T-helper 1 cell treated with Interleukin-12 subunit alpha and Interleukin-12 subunit beta and Interleukin-4 antibody, amounts not matched to agents 30 μg/mL and 1 μg/mL, for 36 hours (primary cell): ENCODE data around the gene UBE2U.

Experiments
- H3K27ac Mint-ChIP-seq: one replicate; pipeline ENCODE4 v1.8.0; 2021; ENCODE audit warnings: mild to moderate bottlenecking, mixed read lengths
- H3K27me3 Mint-ChIP-seq: one replicate; pipeline ENCODE4 v1.8.0; 2021; ENCODE audit warnings: low read depth, mixed read lengths
- H3K36me3 Mint-ChIP-seq: one replicate; pipeline ENCODE4 v1.8.0; 2021; ENCODE audit warnings: low read depth, mixed read lengths
- H3K4me1 Mint-ChIP-seq: one replicate; pipeline ENCODE4 v1.8.0; 2021; ENCODE audit warnings: low read depth, mixed read lengths
- H3K4me3 Mint-ChIP-seq: one replicate; pipeline ENCODE4 v1.8.0; 2021; ENCODE audit warnings: mild to moderate bottlenecking, moderate library complexity, mixed read lengths
- H3K9me3 Mint-ChIP-seq: one replicate; pipeline ENCODE4 v1.8.0; 2021; ENCODE audit warnings: mixed read lengths

The UBE2U gene

GRCh38 chr1:64268653-64269557, 65.5 kb downstream of the UBE2U start:
- Mint-ChIP-seq H3K27me3 (peaks cover 11% of the 10 kb centered on the region), H3K4me3 (no peak overlapping the region), H3K27ac (no peak overlapping the region), H3K4me1 (no peaks in the 10 kb centered on the region), H3K36me3 (no peaks in the 10 kb centered on the region), H3K9me3 (no peaks in the 10 kb centered on the region)

DNA sequence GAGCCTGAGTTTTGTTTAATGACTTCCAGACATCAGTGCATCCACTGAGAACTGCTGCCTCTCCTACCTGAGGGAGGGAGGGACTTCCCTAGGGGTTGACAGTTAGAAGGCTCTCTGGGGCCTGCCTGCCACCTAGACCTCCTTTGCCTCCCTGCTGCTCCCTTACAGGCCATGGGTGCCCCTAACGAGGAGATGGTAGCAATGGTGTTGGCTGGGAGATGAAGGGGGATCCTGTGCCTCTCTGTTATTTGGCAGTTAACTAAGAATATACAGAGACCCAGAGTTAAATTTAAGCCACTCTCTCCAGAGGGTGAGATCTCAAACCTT, 66.1 kb downstream of the UBE2U start:
- peaks cover 11% of the 10 kb centered on the region for H3K27me3 Mint-ChIP-seq
- H3K9me3 Mint-ChIP-seq: no peaks in the 10 kb centered on the region
- H3K36me3 Mint-ChIP-seq: no peaks in the 10 kb centered on the region
- H3K4me3 Mint-ChIP-seq: no peak overlapping the region
- H3K27ac Mint-ChIP-seq: no peak overlapping the region
- H3K4me1 Mint-ChIP-seq: no peaks in the 10 kb centered on the region

DNA sequence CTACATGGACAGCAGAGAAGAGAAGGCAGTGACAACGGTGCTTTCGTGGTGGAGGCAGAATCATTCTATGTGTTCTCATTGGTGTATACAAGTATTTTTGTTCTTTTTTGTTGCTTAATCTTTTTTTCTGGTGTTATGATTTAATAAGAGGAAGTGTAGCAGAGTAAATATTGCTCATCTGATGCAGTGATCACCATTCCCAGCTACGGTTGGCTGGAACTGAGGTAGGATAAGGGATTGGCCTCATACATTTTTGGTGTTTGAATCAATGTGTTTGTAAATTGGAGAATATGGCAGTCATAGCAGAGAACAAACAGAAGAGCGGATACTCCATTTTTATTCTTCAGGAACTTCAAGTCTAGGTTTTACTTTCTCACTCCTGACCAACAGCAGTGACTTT, 76.6 kb downstream of the UBE2U start:
- H3K36me3 Mint-ChIP-seq: no peaks in the 10 kb centered on the region
- H3K27me3 Mint-ChIP-seq: peaks cover 4% of the 10 kb centered on the region
- no peak overlapping the region for H3K4me3 Mint-ChIP-seq
- H3K27ac Mint-ChIP-seq: no peak overlapping the region
- no peaks in the 10 kb centered on the region for H3K4me1 Mint-ChIP-seq
- H3K9me3 Mint-ChIP-seq: no peaks in the 10 kb centered on the region

- no peaks in the 10 kb centered on the region for H3K4me1 Mint-ChIP-seq
- H3K27ac Mint-ChIP-seq: no peak overlapping the region
- no peaks in the 10 kb centered on the region for H3K36me3 Mint-ChIP-seq
- peaks cover 4% of the 10 kb centered on the region for H3K27me3 Mint-ChIP-seq
- H3K9me3 Mint-ChIP-seq: no peaks in the 10 kb centered on the region
- no peak overlapping the region for H3K4me3 Mint-ChIP-seq
Measured at GRCh38 chr1:64282351-64282750, 78.9 kb downstream of the UBE2U start.

- Mint-ChIP-seq H3K27ac (no peak overlapping the region), H3K4me1 (no peaks in the 10 kb centered on the region), H3K36me3 (no peaks in the 10 kb centered on the region), H3K27me3 (peaks cover 5% of the 10 kb centered on the region), H3K9me3 (no peaks in the 10 kb centered on the region), H3K4me3 (no peak overlapping the region)
Measured at GRCh38 chr1:64287071-64287470, 83.6 kb downstream of the UBE2U start.

- H3K4me3 Mint-ChIP-seq: no peak overlapping the region
- peaks cover 5% of the 10 kb centered on the region for H3K27me3 Mint-ChIP-seq
- no peaks in the 10 kb centered on the region for H3K36me3 Mint-ChIP-seq
- no peaks in the 10 kb centered on the region for H3K9me3 Mint-ChIP-seq
- no peak overlapping the region for H3K27ac Mint-ChIP-seq
- no peaks in the 10 kb centered on the region for H3K4me1 Mint-ChIP-seq
Measured at GRCh38 chr1:64290420-64290819, 87.0 kb downstream of the UBE2U start.

DNA sequence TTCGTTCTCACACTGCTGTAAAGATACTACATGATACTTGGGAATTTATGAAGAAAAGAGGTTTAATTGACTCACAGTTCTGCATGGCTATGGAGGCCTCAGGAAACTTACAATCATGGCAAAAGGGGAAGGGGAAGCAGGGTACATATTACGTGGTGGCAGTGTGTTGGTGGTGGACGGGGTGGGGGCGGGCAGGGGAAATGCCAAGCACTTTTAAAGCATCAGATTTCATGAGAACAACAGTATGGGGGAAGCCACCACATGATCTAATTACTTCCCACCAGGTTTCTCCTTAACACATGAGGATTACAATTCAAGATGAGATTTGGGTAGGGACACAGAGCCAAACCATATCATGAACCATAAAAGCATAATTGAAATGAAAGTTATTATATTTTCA, 88.5 kb downstream of the UBE2U start:
- Mint-ChIP-seq H3K27ac (no peak overlapping the region), H3K4me1 (no peaks in the 10 kb centered on the region), H3K36me3 (no peaks in the 10 kb centered on the region), H3K4me3 (no peak overlapping the region), H3K27me3 (peaks cover 5% of the 10 kb centered on the region), H3K9me3 (no peaks in the 10 kb centered on the region)

DNA sequence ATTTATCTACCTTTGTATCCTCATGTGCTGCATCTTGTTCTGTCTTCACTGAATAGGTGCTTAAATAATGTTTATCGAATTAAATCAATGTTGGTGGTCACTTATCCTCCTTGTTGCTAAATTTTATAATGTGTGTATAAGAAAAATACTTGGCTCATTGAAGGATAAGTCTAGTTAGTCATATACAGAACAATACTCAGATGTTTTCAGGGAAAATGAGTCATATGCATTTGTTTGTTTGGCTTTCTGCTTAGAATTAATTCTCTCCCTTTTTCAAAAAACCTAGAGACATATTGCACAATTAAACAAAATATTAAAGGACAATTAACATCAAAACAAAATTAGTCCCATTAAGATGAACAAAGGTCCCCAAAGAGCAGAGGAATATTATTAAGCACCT, 89.0 kb downstream of the UBE2U start:
- no peaks in the 10 kb centered on the region for H3K36me3 Mint-ChIP-seq
- H3K4me1 Mint-ChIP-seq: no peaks in the 10 kb centered on the region
- no peak overlapping the region for H3K4me3 Mint-ChIP-seq
- peaks cover 5% of the 10 kb centered on the region for H3K27me3 Mint-ChIP-seq
- H3K27ac Mint-ChIP-seq: no peak overlapping the region
- no peaks in the 10 kb centered on the region for H3K9me3 Mint-ChIP-seq

GRCh38 chr1:64293820-64294219, 90.4 kb downstream of the UBE2U start:
- Mint-ChIP-seq H3K27ac (no peak overlapping the region), H3K9me3 (no peaks in the 10 kb centered on the region), H3K4me1 (no peaks in the 10 kb centered on the region), H3K36me3 (no peaks in the 10 kb centered on the region), H3K27me3 (peaks cover 2% of the 10 kb centered on the region), H3K4me3 (no peak overlapping the region)

DNA sequence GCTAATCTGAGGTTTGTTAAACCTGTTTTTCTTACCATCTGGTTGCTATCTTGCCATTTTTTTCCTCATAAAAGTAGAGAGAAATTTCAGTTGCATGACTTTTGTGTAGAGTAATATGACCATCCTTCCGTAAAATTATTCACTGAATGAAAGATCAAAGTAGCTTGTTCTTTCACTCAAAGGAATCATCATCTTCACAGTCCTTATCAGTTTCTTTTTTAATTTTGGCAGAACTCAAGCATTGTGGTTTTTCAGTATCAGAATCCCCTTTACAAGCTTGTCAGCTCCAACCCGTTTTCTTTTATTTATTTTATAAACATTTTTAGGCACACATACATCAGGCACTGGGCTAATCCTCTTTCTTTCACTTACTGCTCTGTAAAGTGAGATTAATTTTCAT, 91.7 kb downstream of the UBE2U start:
- Mint-ChIP-seq H3K27me3 (peaks cover 6% of the 10 kb centered on the region), H3K27ac (no peak overlapping the region), H3K36me3 (no peaks in the 10 kb centered on the region), H3K4me1 (no peaks in the 10 kb centered on the region), H3K9me3 (no peaks in the 10 kb centered on the region), H3K4me3 (no peak overlapping the region)

DNA sequence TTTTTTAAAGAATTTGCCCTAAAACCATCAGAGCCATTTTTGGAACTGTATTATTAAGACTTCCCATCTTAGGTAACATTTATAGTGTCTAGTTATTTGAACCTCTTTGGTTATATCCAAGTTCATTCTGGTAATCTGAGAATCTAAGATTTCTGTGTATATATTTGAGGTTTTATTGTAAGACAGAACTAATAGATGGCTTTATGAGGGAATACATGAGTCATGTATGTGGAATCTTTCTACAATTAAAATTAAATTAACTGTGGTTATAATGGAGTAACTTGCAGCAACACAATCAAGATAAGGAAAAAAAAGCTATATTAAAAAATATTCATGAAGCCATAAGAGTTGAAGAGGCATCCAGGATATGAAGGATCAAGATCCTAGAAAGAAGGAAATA, 92.1 kb downstream of the UBE2U start:
- no peaks in the 10 kb centered on the region for H3K9me3 Mint-ChIP-seq
- H3K4me1 Mint-ChIP-seq: no peaks in the 10 kb centered on the region
- no peak overlapping the region for H3K27ac Mint-ChIP-seq
- no peak overlapping the region for H3K4me3 Mint-ChIP-seq
- peaks cover 10% of the 10 kb centered on the region for H3K27me3 Mint-ChIP-seq
- no peaks in the 10 kb centered on the region for H3K36me3 Mint-ChIP-seq

- H3K27ac Mint-ChIP-seq: no peak overlapping the region
- no peaks in the 10 kb centered on the region for H3K9me3 Mint-ChIP-seq
- no peak overlapping the region for H3K4me3 Mint-ChIP-seq
- no peaks in the 10 kb centered on the region for H3K4me1 Mint-ChIP-seq
- no peaks in the 10 kb centered on the region for H3K36me3 Mint-ChIP-seq
- H3K27me3 Mint-ChIP-seq: peaks cover 10% of the 10 kb centered on the region
Measured at GRCh38 chr1:64296459-64296858, 93.0 kb downstream of the UBE2U start.

DNA sequence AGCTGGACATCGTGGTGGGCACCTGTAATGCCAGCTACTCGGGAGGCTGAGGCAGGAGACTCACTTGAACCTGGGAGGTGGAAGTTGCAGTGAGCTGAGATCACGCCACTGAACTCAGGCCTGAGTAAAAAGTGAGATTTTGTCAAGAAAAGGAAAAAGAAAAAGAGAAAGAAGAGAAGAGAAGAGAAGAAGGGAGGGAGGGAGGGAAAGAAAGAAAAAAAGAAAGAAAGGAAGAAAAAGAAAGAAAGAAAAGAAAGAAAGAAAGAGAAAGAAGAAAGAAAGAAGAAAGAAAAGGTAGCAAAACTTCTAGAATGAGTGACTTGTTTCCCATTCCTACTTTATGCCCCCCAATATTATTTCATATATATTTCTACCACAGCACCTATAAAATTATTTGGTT, 98.8 kb downstream of the UBE2U start:
- Mint-ChIP-seq H3K9me3 (no peaks in the 10 kb centered on the region), H3K27me3 (peaks cover 10% of the 10 kb centered on the region), H3K27ac (no peak overlapping the region), H3K4me3 (no peak overlapping the region), H3K4me1 (no peaks in the 10 kb centered on the region), H3K36me3 (no peaks in the 10 kb centered on the region)

DNA sequence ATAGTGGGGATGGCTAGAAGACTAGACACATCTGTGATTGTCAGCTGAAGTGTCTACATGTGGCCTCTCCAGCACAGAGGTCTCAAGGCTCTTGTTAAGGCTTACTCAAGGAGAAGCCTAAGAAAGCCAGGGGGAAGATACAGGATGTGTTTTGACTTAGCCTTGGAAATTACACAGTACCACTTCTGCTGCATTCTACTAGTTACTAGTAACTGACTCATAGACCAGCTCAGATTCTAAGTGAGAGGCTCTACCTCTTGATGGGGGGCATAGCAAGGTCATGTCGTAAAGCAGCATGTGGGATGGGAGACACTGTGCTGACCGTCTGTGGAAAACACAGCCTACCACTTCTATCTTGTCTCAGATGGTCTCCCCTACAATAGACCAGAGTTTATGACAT, 99.5 kb downstream of the UBE2U start:
- no peaks in the 10 kb centered on the region for H3K9me3 Mint-ChIP-seq
- H3K27me3 Mint-ChIP-seq: peaks cover 10% of the 10 kb centered on the region
- no peak overlapping the region for H3K4me3 Mint-ChIP-seq
- no peaks in the 10 kb centered on the region for H3K4me1 Mint-ChIP-seq
- no peaks in the 10 kb centered on the region for H3K36me3 Mint-ChIP-seq
- no peak overlapping the region for H3K27ac Mint-ChIP-seq

DNA sequence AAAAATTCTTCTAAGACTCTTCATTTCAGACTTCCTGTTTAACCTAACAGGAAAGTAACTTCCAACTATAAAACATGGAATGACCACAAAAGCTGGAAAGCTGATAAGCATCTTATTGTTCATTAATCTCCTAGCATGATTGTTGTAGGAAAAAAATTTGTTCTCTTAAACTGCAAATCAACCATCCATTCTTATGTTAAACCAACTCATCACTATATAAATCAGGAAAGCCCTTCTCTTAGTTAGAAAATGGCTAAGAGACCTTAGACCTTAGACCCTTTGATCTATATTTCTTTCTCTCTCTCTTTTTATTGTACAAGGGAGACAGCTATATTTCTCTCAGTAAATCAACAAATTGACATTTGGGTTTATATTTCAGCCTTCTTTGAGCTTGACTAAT, 101.4 kb downstream of the UBE2U start:
- peaks cover 13% of the 10 kb centered on the region for H3K27me3 Mint-ChIP-seq
- H3K9me3 Mint-ChIP-seq: no peaks in the 10 kb centered on the region
- H3K4me1 Mint-ChIP-seq: no peaks in the 10 kb centered on the region
- no peak overlapping the region for H3K27ac Mint-ChIP-seq
- H3K4me3 Mint-ChIP-seq: no peak overlapping the region
- no peaks in the 10 kb centered on the region for H3K36me3 Mint-ChIP-seq

- H3K36me3 Mint-ChIP-seq: no peaks in the 10 kb centered on the region
Measured at GRCh38 chr1:64308866-64309265, 105.4 kb downstream of the UBE2U start.

More at GRCh38 chr1:64308866-64309265, 105.4 kb downstream of the UBE2U start:
- Mint-ChIP-seq H3K4me3 (no peak overlapping the region), H3K4me1 (no peaks in the 10 kb centered on the region), H3K27ac (no peak overlapping the region), H3K9me3 (no peaks in the 10 kb centered on the region), H3K27me3 (peaks cover 6% of the 10 kb centered on the region)
